WTC11 (cell line): ENCODE data around the gene LATS2.

Experiments
- FOXP1 ChIP-seq: sonication (generic); formaldehyde crosslinking; IDR thresholded peaks from 2 replicates; pipeline ENCODE4 v1.8.0; 2022; ENCODE audit warnings: missing genetic modification reagents, mild to moderate bottlenecking, moderate library complexity, borderline replicate concordance
- HMGA2 ChIP-seq: fragments of 250-450 bp; sonication (Bioruptor Pico); IDR thresholded peaks from 2 replicates; pipeline ENCODE4 v1.4.0; 2021; ENCODE audit warnings: mild to moderate bottlenecking, moderate library complexity
- JUN ChIP-seq: sonication (generic); formaldehyde crosslinking; IDR thresholded peaks from 2 replicates; pipeline ENCODE4 v1.8.0; 2023; ENCODE audit warnings: mild to moderate bottlenecking, missing genetic modification reagents
- NR2C2 ChIP-seq: sonication (generic); formaldehyde crosslinking; IDR thresholded peaks from 2 replicates; pipeline ENCODE4 v1.8.0; 2022; ENCODE audit warnings: mild to moderate bottlenecking, missing genetic modification reagents
- TF ChIP-seq, protein P1 (sequence below): fragments of 200-600 bp; IDR thresholded peaks from 2 replicates; pipeline ENCODE4 v1.8.0; 2022; ENCODE audit warnings: antibody characterized with exemption
- TF ChIP-seq, protein P2 (sequence below): sonication (generic); formaldehyde crosslinking; conservative IDR thresholded peaks from 2 replicates; pipeline ENCODE4 v1.8.1; 2022; ENCODE audit warnings: mild to moderate bottlenecking, missing genetic modification reagents
- TF ChIP-seq, protein P3 (sequence below): sonication (generic); formaldehyde crosslinking; IDR thresholded peaks from 2 replicates; pipeline ENCODE4 v1.8.1; 2022; ENCODE audit warnings: mild to moderate bottlenecking, moderate library complexity, missing genetic modification reagents
- TF ChIP-seq, protein P4 (sequence below): sonication (generic); formaldehyde crosslinking; conservative IDR thresholded peaks from 2 replicates; pipeline ENCODE4 v1.8.1; 2023; ENCODE audit warnings: mild to moderate bottlenecking, low read depth, missing genetic modification reagents, moderate library complexity
- TF ChIP-seq, protein P5 (sequence below): sonication (generic); formaldehyde crosslinking; IDR thresholded peaks from 2 replicates; pipeline ENCODE4 v1.8.1; 2023; ENCODE audit warnings: mild to moderate bottlenecking, missing genetic modification reagents, moderate library complexity
- TF ChIP-seq, protein P6 (sequence below): sonication (generic); formaldehyde crosslinking; IDR thresholded peaks from 2 replicates; pipeline ENCODE4 v1.8.0; 2022; ENCODE audit warnings: mild to moderate bottlenecking, missing genetic modification reagents
- TF ChIP-seq, protein P7 (sequence below): sonication (generic); formaldehyde crosslinking; IDR thresholded peaks from 2 replicates; pipeline ENCODE4 v1.8.1; 2022; ENCODE audit warnings: low read depth, missing genetic modification reagents, borderline replicate concordance

DNA sequence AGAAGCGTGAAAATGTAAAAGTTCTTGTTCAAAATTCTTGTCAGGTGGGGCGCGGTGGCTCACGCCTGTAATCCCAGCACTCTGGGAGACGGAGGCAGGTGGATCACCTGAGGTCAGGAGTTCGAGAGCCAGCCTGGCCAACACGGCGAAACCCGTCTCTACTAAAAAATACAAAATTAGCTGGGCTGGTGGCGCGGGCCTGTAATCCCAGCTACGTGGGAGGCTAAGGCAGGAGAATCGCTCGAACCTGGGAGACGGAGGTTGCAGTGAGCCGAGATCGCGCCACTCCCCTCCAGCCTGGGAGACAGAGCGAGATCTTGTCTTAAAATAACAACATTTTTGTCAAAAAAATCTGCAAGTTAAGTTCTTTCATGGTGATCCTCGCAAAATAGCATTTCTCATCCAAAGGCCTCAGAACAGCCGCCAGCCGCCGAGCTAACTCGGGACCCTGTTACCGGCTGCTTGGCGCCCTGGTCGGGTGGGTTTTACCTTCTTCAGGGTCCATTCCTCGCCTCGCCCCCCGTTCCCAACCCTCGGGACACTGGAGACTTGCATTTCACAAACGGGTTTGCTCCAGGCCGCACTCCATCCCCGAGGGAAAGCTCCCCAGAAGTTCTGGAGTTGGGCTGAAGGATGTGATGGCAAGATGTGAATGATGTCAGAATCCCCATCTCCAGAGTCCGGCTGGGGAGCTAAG is 1.6 kb downstream of the LATS2 start:
- TF ChIP-seq, protein P1, sequence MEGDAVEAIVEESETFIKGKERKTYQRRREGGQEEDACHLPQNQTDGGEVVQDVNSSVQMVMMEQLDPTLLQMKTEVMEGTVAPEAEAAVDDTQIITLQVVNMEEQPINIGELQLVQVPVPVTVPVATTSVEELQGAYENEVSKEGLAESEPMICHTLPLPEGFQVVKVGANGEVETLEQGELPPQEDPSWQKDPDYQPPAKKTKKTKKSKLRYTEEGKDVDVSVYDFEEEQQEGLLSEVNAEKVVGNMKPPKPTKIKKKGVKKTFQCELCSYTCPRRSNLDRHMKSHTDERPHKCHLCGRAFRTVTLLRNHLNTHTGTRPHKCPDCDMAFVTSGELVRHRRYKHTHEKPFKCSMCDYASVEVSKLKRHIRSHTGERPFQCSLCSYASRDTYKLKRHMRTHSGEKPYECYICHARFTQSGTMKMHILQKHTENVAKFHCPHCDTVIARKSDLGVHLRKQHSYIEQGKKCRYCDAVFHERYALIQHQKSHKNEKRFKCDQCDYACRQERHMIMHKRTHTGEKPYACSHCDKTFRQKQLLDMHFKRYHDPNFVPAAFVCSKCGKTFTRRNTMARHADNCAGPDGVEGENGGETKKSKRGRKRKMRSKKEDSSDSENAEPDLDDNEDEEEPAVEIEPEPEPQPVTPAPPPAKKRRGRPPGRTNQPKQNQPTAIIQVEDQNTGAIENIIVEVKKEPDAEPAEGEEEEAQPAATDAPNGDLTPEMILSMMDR: no peak
- TF ChIP-seq, protein P2, sequence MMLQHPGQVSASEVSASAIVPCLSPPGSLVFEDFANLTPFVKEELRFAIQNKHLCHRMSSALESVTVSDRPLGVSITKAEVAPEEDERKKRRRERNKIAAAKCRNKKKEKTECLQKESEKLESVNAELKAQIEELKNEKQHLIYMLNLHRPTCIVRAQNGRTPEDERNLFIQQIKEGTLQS: no peak
- TF ChIP-seq, protein P3, sequence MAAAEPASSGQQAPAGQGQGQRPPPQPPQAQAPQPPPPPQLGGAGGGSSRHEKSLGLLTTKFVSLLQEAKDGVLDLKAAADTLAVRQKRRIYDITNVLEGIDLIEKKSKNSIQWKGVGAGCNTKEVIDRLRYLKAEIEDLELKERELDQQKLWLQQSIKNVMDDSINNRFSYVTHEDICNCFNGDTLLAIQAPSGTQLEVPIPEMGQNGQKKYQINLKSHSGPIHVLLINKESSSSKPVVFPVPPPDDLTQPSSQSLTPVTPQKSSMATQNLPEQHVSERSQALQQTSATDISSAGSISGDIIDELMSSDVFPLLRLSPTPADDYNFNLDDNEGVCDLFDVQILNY (CRISPR knock-in tag): no peak
- TF ChIP-seq HMGA2 (no peak), FOXP1 (no peak), NR2C2 (no peak), JUN (no peak)
- TF ChIP-seq, protein P4, sequence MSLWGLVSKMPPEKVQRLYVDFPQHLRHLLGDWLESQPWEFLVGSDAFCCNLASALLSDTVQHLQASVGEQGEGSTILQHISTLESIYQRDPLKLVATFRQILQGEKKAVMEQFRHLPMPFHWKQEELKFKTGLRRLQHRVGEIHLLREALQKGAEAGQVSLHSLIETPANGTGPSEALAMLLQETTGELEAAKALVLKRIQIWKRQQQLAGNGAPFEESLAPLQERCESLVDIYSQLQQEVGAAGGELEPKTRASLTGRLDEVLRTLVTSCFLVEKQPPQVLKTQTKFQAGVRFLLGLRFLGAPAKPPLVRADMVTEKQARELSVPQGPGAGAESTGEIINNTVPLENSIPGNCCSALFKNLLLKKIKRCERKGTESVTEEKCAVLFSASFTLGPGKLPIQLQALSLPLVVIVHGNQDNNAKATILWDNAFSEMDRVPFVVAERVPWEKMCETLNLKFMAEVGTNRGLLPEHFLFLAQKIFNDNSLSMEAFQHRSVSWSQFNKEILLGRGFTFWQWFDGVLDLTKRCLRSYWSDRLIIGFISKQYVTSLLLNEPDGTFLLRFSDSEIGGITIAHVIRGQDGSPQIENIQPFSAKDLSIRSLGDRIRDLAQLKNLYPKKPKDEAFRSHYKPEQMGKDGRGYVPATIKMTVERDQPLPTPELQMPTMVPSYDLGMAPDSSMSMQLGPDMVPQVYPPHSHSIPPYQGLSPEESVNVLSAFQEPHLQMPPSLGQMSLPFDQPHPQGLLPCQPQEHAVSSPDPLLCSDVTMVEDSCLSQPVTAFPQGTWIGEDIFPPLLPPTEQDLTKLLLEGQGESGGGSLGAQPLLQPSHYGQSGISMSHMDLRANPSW: no peak
- TF ChIP-seq, protein P5, sequence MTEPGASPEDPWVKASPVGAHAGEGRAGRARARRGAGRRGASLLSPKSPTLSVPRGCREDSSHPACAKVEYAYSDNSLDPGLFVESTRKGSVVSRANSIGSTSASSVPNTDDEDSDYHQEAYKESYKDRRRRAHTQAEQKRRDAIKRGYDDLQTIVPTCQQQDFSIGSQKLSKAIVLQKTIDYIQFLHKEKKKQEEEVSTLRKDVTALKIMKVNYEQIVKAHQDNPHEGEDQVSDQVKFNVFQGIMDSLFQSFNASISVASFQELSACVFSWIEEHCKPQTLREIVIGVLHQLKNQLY (CRISPR knock-in tag): no peak
- TF ChIP-seq, protein P6, sequence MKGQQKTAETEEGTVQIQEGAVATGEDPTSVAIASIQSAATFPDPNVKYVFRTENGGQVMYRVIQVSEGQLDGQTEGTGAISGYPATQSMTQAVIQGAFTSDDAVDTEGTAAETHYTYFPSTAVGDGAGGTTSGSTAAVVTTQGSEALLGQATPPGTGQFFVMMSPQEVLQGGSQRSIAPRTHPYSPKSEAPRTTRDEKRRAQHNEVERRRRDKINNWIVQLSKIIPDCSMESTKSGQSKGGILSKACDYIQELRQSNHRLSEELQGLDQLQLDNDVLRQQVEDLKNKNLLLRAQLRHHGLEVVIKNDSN (CRISPR knock-in tag): no peak
- TF ChIP-seq, protein P7, sequence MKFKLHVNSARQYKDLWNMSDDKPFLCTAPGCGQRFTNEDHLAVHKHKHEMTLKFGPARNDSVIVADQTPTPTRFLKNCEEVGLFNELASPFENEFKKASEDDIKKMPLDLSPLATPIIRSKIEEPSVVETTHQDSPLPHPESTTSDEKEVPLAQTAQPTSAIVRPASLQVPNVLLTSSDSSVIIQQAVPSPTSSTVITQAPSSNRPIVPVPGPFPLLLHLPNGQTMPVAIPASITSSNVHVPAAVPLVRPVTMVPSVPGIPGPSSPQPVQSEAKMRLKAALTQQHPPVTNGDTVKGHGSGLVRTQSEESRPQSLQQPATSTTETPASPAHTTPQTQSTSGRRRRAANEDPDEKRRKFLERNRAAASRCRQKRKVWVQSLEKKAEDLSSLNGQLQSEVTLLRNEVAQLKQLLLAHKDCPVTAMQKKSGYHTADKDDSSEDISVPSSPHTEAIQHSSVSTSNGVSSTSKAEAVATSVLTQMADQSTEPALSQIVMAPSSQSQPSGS (CRISPR knock-in tag): no peak
